Measurements from ENCODE around the gene MRLN. TPM values are rescaled to one million over a fixed set of nuclear protein-coding genes. Genes with fewer than 3 reads are reported as not detected.

Gene MRLN
- polyA plus RNA-seq, 1 donor from 2014 or later: not detected

DNA sequence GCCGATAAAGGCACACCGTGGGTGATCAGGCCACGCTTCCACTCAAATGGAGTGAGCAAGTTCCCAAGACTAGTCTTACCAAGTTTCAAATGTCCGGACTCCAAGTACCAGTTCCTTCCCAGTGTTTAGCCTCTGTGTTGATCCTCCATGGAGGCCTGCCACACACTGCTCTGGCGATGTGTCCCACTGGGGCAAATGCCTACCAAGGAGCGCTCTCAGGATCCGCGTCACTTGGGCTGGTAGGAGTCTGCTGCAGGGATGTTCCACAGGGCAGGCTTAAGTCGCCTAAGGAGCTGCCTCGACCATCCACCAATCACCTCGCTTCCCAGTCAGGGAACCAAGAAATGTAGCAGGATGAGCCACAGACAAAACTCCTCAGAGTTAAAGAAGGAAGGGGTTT lies 17.4 kb upstream of the MRLN start:
- H3K27ac ChIP-seq (ENCODE audit: low read length): no peak overlapping the region
- H3K4me2 ChIP-seq (ENCODE audit: low read length): no peak overlapping the region
- H4K20me1 ChIP-seq (ENCODE audit: insufficient read depth): no peaks in the 10 kb centered on the region
- no peaks in the 10 kb centered on the region for H3K9me2 ChIP-seq (ENCODE audit: insufficient read depth, low read length)
- no peaks in the 10 kb centered on the region for H3K36me3 ChIP-seq (ENCODE audit: insufficient read depth, low read length)
- no peak for TF ChIP-seq SMC3 (conservative IDR thresholded peaks at IDR 0.05; ENCODE audit: poor library complexity)
- no peak for TF ChIP-seq RAD21 (conservative IDR thresholded peaks at IDR 0.05)
- no peak for TF ChIP-seq EZH2 (IDR thresholded peaks at IDR 0.05; ENCODE audit: borderline replicate concordance, insufficient read depth, low read length, poor library complexity, severe bottlenecking)
- no peak for TF ChIP-seq REST (IDR thresholded peaks at IDR 0.05; ENCODE audit: borderline replicate concordance)
- H2AFZ ChIP-seq (ENCODE audit: low read depth, low read length): no peak overlapping the region
- no peaks in the 10 kb centered on the region for H3F3A ChIP-seq (ENCODE audit: insufficient read depth, low read length, poor library complexity, severe bottlenecking)
- H3K27me3 ChIP-seq (ENCODE audit: insufficient read depth, low read depth, low read length): no peaks in the 10 kb centered on the region
- H3K79me2 ChIP-seq (replicated peaks; ENCODE audit: insufficient read depth, low read length): no peaks in the 10 kb centered on the region
- no peak overlapping the region for H3K9ac ChIP-seq (ENCODE audit: low read length)
- H3K4me3 ChIP-seq (ENCODE audit: low read length): no peak overlapping the region
- H3K9me3 ChIP-seq (ENCODE audit: low read length): no peaks in the 10 kb centered on the region

GRCh38 chr10:59762505-59762904 lies 9.2 kb upstream of the MRLN start:
- H3K9me2 ChIP-seq (ENCODE audit: insufficient read depth, low read length): no peaks in the 10 kb centered on the region
- no peaks in the 10 kb centered on the region for H4K20me1 ChIP-seq (ENCODE audit: insufficient read depth)
- H3F3A ChIP-seq (ENCODE audit: insufficient read depth, low read length, poor library complexity, severe bottlenecking): no peaks in the 10 kb centered on the region
- H3K4me2 ChIP-seq (ENCODE audit: low read length): no peak overlapping the region
- H3K27me3 ChIP-seq (ENCODE audit: insufficient read depth, low read depth, low read length): no peaks in the 10 kb centered on the region
- no peak overlapping the region for H3K27ac ChIP-seq (ENCODE audit: low read length)
- no peaks in the 10 kb centered on the region for H3K36me3 ChIP-seq (ENCODE audit: insufficient read depth, low read length)
- no peak for TF ChIP-seq CTCF (IDR thresholded peaks at IDR 0.05; ENCODE audit: poor library complexity, severe bottlenecking)
- TF ChIP-seq REST (IDR thresholded peaks at IDR 0.05; ENCODE audit: borderline replicate concordance): no peak
- no peak for TF ChIP-seq EP300 (conservative IDR thresholded peaks at IDR 0.05; ENCODE audit: poor library complexity, severe bottlenecking)
- TF ChIP-seq SMC3 (conservative IDR thresholded peaks at IDR 0.05; ENCODE audit: poor library complexity): no peak
- H3K79me2 ChIP-seq (replicated peaks; ENCODE audit: insufficient read depth, low read length): no peaks in the 10 kb centered on the region
- no peak overlapping the region for H3K9ac ChIP-seq (ENCODE audit: low read length)
- H3K4me3 ChIP-seq (ENCODE audit: low read length): no peak overlapping the region
- no peaks in the 10 kb centered on the region for H3K9me3 ChIP-seq (ENCODE audit: low read length)
- H2AFZ ChIP-seq (ENCODE audit: low read depth, low read length): no peak overlapping the region

Data from neural cell (in vitro differentiated cells).